H1 (cell line): Measurements from ENCODE around the gene CABLES2.

Experiments
- GABPA ChIP-seq: IDR thresholded peaks from 2 replicates; pipeline ENCODE4 v1.6.1; 2011; ENCODE audit warnings: mild to moderate bottlenecking, low read length, moderate library complexity, borderline replicate concordance; ENCODE audit not compliant: insufficient read depth
- JUN ChIP-seq: IDR thresholded peaks from 2 replicates; pipeline ENCODE4 v1.6.1; 2011; ENCODE audit warnings: low read depth, mild to moderate bottlenecking, improper control_type of control experiment, low read length
- RXRA ChIP-seq: IDR thresholded peaks from 2 replicates; pipeline ENCODE4 v1.6.1; 2011; ENCODE audit warnings: low read depth, mild to moderate bottlenecking, low read length, moderate library complexity; ENCODE audit not compliant: insufficient read depth
- SUZ12 ChIP-seq: fragments of 200-600 bp; sonication (generic); IDR thresholded peaks from 2 replicates; pipeline ENCODE4 v1.6.1; 2012; ENCODE audit warnings: mild to moderate bottlenecking, inconsistent platforms, low read length, moderate library complexity, mixed read lengths
- TF ChIP-seq, protein P1 (sequence below), 3 experiments: IDR thresholded peaks; 1 replicate in 2 of 3; 2 replicates in 1 of 3; pipeline versions ENCODE4 v1.5.1 to v1.6.1; 2011; ENCODE audit warnings: low read length in 3 of 3, mild to moderate bottlenecking in 3 of 3, inconsistent platforms in 2 of 3, low read depth in 1 of 3, moderate library complexity in 1 of 3; ENCODE audit not compliant: insufficient read depth in 1 of 3; ENCODE audit errors: control extremely low read depth in 1 of 3

DNA sequence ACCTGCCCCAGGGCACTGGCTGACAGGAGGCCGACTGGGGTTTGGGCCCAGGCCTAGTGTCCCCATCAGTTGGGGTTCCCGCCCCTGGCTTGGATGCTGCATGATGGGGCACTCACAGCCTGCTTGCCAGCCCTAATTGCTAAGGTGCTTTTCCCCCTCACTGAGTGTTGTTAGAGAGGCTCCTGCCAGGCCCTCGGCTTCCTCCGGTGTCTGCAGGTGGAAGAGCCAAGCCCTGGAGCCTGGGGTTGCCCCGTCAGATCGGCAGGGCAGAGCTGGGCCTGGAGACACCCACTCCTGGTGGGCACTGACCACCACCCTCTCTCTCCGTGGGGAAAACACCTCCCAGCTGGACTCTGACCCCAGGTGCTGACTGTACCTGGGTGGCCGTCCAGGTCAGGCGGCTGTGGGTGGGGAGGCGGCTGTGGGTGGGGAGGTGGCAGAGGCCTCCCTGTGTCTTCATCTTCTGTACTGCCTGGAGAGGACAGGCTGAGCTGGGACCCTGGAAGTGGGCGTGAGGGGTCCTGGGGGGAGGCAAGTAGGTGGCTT lies 6.0 kb upstream of the CABLES2 start:
- TF ChIP-seq SUZ12 (no peak), GABPA (no peak), RXRA (no peak), JUN (no peak)
- TF ChIP-seq, protein P1, sequence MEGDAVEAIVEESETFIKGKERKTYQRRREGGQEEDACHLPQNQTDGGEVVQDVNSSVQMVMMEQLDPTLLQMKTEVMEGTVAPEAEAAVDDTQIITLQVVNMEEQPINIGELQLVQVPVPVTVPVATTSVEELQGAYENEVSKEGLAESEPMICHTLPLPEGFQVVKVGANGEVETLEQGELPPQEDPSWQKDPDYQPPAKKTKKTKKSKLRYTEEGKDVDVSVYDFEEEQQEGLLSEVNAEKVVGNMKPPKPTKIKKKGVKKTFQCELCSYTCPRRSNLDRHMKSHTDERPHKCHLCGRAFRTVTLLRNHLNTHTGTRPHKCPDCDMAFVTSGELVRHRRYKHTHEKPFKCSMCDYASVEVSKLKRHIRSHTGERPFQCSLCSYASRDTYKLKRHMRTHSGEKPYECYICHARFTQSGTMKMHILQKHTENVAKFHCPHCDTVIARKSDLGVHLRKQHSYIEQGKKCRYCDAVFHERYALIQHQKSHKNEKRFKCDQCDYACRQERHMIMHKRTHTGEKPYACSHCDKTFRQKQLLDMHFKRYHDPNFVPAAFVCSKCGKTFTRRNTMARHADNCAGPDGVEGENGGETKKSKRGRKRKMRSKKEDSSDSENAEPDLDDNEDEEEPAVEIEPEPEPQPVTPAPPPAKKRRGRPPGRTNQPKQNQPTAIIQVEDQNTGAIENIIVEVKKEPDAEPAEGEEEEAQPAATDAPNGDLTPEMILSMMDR (IDR thresholded peaks at IDR 0.05; ENCODE audit: control extremely low read depth in 1 of 3, insufficient read depth in 1 of 3, low read depth in 1 of 3, low read length in 3 of 3), result no peak
